ENCODE data around the gene WDR93. TPM values are rescaled to one million over a fixed set of nuclear protein-coding genes. Genes with fewer than 3 reads are reported as not detected.

The WDR93 gene
- total RNA-seq, 4 donors from 2014 or later, result not detected

GRCh38 chr15:89783861-89784685, 93.5 kb downstream of the WDR93 start:
- DNase-seq, result no peak
- intact Hi-C loops (cut with DNase I; ENCODE audit: low total_unique reads), result no loop called here
- no peaks in the 10 kb centered on the region for H3K36me3 ChIP-seq
- no peak for ATAC-seq
- in situ Hi-C loops (cut with MboI; ENCODE audit: low sequenced_read_pairs in 4 of 4), result no loop called here
- no peak overlapping the region for H3K27ac ChIP-seq
- no peak overlapping the region for H3K4me3 ChIP-seq
- H3K4me1 ChIP-seq, result no peaks in the 10 kb centered on the region
- H3K9me3 ChIP-seq, result no peaks in the 10 kb centered on the region
- TF ChIP-seq, protein P1, sequence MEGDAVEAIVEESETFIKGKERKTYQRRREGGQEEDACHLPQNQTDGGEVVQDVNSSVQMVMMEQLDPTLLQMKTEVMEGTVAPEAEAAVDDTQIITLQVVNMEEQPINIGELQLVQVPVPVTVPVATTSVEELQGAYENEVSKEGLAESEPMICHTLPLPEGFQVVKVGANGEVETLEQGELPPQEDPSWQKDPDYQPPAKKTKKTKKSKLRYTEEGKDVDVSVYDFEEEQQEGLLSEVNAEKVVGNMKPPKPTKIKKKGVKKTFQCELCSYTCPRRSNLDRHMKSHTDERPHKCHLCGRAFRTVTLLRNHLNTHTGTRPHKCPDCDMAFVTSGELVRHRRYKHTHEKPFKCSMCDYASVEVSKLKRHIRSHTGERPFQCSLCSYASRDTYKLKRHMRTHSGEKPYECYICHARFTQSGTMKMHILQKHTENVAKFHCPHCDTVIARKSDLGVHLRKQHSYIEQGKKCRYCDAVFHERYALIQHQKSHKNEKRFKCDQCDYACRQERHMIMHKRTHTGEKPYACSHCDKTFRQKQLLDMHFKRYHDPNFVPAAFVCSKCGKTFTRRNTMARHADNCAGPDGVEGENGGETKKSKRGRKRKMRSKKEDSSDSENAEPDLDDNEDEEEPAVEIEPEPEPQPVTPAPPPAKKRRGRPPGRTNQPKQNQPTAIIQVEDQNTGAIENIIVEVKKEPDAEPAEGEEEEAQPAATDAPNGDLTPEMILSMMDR (IDR thresholded peaks at IDR 0.05 in 4 of 5, conservative IDR thresholded peaks at IDR 0.05 in 1 of 5), result no peak
- TF ChIP-seq POLR2A (IDR thresholded peaks at IDR 0.05), result no peak
- no peaks in the 10 kb centered on the region for H3K27me3 ChIP-seq

DNA sequence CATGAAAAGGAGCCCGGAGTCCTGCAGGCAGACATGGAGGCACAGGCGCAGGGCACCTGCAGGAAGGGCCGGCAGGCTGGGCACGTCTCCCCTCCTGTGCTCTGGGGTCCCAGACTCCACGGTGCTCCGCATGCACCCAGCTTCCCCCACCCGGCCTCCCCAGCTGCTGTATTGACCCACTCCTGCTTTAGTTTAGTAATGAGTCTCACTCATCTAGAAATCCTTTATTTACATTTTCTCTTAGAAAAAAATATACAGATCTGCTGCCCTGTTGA, 94.0 kb downstream of the WDR93 start:
- Histone ChIP-seq H3K4me1 (no peaks in the 10 kb centered on the region), H3K27me3 (no peaks in the 10 kb centered on the region), H3K36me3 (no peaks in the 10 kb centered on the region), H3K9me3 (no peaks in the 10 kb centered on the region), H3K4me3 (no peak overlapping the region), H3K27ac (no peak overlapping the region)
- no peak for DNase-seq
- intact Hi-C loops (cut with DNase I; ENCODE audit: low total_unique reads) (no loop called here), in situ Hi-C loops (cut with MboI; ENCODE audit: low sequenced_read_pairs in 4 of 4) (no loop called here)
- no peak for ATAC-seq
- no peak for TF ChIP-seq POLR2A (IDR thresholded peaks at IDR 0.05)
- TF ChIP-seq, protein P1 (IDR thresholded peaks at IDR 0.05 in 4 of 5, conservative IDR thresholded peaks at IDR 0.05 in 1 of 5), result no peak

GRCh38 chr15:89785064-89785773, 94.6 kb downstream of the WDR93 start:
- DNase-seq (no peak), ATAC-seq (no peak)
- no peaks in the 10 kb centered on the region for H3K27me3 ChIP-seq
- H3K27ac ChIP-seq, result no peak overlapping the region
- in situ Hi-C loops (cut with MboI; ENCODE audit: low sequenced_read_pairs in 4 of 4) (no loop called here), intact Hi-C loops (cut with DNase I; ENCODE audit: low total_unique reads) (no loop called here)
- no peaks in the 10 kb centered on the region for H3K36me3 ChIP-seq
- H3K4me1 ChIP-seq, result no peaks in the 10 kb centered on the region
- no peak overlapping the region for H3K4me3 ChIP-seq
- TF ChIP-seq, protein P1 (IDR thresholded peaks at IDR 0.05 in 4 of 5, conservative IDR thresholded peaks at IDR 0.05 in 1 of 5), result no peak
- H3K9me3 ChIP-seq, result no peaks in the 10 kb centered on the region

DNA sequence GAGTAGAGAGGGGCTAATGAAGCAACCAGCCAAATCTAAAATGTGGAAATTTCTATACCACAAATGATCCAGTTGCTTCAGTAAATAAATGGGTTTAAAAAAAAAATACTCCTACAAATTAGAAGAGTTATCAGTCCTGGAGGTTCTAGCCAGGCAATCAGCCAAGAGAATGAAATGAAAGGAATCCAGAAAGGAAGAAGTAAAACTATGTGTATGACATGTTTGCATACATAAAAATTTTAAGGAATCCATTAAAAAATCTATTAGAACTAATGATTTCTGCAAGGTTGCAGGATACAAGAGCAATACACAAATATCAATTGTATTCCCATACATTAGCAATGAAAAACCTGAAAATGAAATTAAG, 95.1 kb downstream of the WDR93 start:
- H3K27ac ChIP-seq, result no peak overlapping the region
- H3K4me1 ChIP-seq, result no peaks in the 10 kb centered on the region
- no peak for DNase-seq
- H3K36me3 ChIP-seq, result no peaks in the 10 kb centered on the region
- no peaks in the 10 kb centered on the region for H3K27me3 ChIP-seq
- intact Hi-C loops (cut with DNase I; ENCODE audit: low total_unique reads), result no loop called here
- no peaks in the 10 kb centered on the region for H3K9me3 ChIP-seq
- in situ Hi-C loops (cut with MboI; ENCODE audit: low sequenced_read_pairs in 4 of 4), result no loop called here
- TF ChIP-seq, protein P1 (IDR thresholded peaks at IDR 0.05 in 4 of 5, conservative IDR thresholded peaks at IDR 0.05 in 1 of 5), result no peak
- no peak for TF ChIP-seq POLR2A (IDR thresholded peaks at IDR 0.05)
- no peak overlapping the region for H3K4me3 ChIP-seq
- ATAC-seq, result no peak
